ENCODE results near the gene TOPORS. TPM values are rescaled to one million over a fixed set of nuclear protein-coding genes. Genes with fewer than 3 reads are reported as not detected.
"Not testable (repeated sequence)": the region's sequence is repeated elsewhere in the genome, so short reads cannot be mapped to it uniquely, and the experiment has no call there.

The TOPORS gene
- 29.6 TPM for total RNA-seq

DNA sequence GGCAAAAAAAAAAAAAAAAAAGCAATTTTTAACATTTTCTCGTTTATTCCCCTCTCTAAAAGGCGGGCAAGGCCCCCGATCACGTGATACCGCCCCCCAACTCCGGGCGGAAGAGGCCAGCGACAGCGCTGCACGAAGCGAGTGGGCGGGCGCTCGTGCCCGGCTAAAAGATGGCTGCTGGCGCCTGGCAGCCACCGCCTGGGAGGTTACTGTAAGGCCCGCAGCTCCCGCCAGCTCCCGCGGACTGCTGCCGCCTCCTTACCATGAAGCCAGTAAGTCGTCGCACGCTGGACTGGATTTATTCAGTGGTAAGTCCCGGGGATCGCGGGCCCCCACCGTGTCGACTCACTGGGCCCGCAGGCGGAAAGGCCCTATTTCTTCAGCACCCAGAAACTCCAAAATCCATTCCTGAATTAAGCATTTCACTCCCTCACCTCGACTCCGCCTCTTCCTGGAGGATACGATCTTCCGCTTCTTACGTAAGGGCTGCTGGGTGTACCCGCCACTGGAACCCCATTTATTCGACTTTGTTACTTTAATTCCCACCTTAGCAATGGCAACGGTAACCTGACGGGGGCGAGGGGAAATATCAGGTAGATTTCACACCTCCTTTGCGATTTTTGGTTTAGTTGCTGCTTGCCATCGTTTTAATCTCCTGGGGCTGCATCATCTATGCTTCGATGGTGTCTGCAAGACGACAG, at the start of gene TOPORS, which contains the start of gene SMIM27:
TSS of gene TOPORS (minus strand) at position 415 of the 701 bp plus-strand sequence. CDS start at position 265, 150 bp downstream.
TSS of gene SMIM27 (plus strand) at position 156 of the 701 bp plus-strand sequence. CDS start at position 264, 108 bp downstream.
- peak; percentile 79 to 93 (median 91) for DNase-seq (ENCODE audit: low read depth in 2 of 3, low spot score in 2 of 3)

- not testable (repeated sequence) for DNase-seq (ENCODE audit: low read depth in 2 of 3, low spot score in 2 of 3)
Observed at GRCh38 chr9:32599021-32599420, 46.6 kb upstream of the TOPORS start.

DNA sequence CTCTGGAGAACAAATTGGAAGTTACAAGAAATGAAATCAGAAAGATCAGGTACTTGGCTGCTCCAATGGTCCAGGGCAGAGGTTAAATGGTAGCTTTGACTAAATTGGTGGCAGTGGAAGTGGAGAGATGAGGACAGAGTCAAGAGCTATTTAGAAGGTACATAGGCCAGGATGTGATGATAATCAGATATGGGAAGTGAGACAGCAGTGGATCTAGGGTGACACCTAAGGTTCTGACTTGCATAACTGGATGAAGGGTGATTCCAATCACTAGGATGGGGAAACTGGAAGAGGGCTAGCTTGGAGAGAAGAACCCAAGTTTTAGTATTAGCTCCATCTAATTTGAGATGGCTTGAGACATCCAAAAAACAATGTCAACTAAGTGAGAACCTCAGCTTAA, 44.5 kb upstream of the TOPORS start:
- DNase-seq (ENCODE audit: low read depth in 2 of 3, low spot score in 2 of 3): no peak

GRCh38 chr9:32596096-32596865, 43.9 kb upstream of the TOPORS start:
- DNase-seq (ENCODE audit: low read depth in 2 of 3, low spot score in 2 of 3): no peak

DNA sequence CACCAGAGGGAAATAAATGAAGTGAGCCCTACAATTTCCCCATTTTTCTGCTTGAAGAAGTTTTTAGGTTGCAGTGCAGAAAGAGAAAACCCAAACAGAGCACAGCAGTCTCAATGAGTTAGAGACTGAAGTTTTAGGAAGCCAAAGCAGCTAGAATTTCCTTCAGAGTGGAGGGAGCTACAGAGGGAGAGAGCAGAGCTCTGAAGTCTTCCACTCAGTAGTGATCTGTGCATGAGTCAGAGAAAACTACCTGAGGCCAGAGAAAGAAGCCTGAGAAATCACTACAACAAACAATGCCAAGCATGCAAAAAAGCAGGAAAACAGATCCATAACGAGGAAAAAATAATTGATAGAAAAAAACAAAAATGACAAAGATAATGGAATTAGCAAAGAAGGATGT, 38.5 kb upstream of the TOPORS start:
- DNase-seq (ENCODE audit: low read depth in 2 of 3, low spot score in 2 of 3): no peak

DNA sequence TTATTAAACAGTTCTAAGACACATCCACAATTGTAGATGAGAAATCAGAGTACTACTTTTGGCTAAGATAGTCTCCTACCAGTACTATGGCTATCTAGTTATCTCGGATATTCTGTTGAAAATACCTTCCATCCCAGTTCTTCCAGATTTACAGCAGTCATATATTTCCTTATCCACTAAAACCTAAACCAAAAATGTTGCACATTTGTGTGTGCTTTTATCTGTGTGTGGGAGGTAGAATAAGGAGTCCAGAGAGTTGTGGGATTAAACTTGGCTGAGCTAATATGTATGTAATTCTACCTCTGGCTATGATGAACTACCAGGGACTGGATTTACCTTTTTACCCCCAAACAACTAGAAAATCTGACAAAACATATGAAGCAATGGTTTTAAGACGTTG, 38.1 kb upstream of the TOPORS start:
- no peak for DNase-seq (ENCODE audit: low read depth in 2 of 3, low spot score in 2 of 3)

DNA sequence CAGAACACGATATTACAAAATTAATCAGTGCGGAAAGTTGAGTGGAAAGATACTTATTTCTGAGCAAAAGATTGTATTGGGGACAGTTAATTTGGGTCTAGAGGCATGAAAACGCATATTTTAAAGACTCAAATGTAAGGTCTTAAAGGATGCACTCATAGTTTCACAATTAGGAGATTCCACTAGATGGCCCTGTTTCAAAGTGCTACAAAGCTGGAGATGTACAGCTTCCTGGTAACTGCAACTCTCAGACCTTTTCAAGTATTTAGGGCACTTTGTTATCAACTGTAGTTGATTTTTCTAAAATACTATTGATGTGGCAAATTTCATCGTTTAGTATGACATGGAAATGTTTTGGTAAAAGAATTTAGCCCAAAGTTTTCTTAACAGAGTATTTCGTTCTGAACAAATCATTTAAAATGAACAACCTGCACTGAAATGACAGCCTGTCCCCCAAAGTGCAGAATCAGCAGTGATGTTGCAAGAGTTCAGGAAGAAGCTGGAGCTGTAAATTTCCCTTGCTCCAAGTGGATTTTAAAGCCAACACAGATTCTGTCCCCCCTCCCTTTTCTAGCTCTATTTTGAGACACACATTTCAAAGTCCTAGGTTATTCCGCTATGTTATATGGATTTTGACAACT, 36.8 kb upstream of the TOPORS start:
- peak in 2 of 3 donors; percentile 16 to 60 for DNase-seq (ENCODE audit: low read depth in 2 of 3, low spot score in 2 of 3)

GRCh38 chr9:32587901-32588300, 35.5 kb upstream of the TOPORS start:
- no peak for DNase-seq (ENCODE audit: low read depth in 2 of 3, low spot score in 2 of 3)

- DNase-seq (ENCODE audit: low read depth in 2 of 3, low spot score in 2 of 3): no peak
Observed at GRCh38 chr9:32584784-32585183, 32.4 kb upstream of the TOPORS start.

GRCh38 chr9:32581512-32582143, 29.2 kb upstream of the TOPORS start:
- peak in 2 of 3 donors; percentile 55 to 79 for DNase-seq (ENCODE audit: low read depth in 2 of 3, low spot score in 2 of 3)

GRCh38 chr9:32580631-32581300, 28.4 kb upstream of the TOPORS start:
- no peak for DNase-seq (ENCODE audit: low read depth in 2 of 3, low spot score in 2 of 3)

DNA sequence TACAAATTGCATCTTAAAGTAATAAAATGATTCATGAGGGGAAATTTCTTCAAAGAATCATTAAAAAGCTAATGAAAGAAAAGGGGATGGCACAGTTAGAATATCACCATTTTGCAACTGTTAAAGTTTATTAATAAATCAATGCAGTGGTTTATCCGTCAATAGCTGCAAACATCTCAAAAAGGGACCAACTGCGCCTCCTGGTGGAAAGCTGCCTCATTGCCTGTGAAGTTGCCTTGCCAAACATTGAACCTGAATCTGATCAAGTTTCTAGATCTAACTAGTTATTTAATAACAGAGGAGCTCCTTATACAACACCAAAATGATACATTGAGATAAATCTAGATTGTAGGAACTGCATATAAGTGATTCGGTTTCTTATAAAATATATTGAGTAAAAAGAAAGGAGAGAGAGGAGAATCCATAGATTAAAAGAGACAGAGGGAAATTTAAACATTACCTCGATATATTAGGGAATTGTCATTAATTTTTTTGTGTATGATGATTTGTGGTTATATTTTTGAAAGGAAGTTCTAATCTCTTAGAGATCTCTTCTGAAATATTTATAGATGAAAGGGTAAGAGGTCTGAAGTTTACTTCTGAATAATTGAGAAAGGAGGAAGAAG, 27.4 kb upstream of the TOPORS start:
- peak; percentile 51 to 78 (median 54) for DNase-seq (ENCODE audit: low read depth in 2 of 3, low spot score in 2 of 3)

GRCh38 chr9:32578976-32579375, 26.6 kb upstream of the TOPORS start:
- no peak for DNase-seq (ENCODE audit: low read depth in 2 of 3, low spot score in 2 of 3)

DNA sequence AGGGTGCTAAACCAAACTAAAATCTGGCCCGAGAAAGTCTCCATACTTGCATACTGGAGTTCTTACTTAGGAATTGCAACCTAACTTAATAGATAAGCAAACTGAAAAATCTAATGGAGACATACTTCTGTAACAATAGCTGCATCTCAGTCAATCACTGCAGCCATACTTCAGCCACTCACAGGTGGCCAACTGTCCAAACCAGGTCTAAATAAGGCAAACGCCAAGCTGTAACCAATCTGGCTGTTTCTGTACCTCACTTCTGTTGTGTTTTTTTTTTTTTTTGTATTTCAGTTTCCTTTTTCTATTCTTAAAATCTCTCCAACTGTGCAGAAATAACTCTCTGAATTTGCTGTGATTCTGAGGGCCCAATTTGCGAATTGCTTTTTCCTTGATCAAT, 24.9 kb upstream of the TOPORS start:
- no peak for DNase-seq (ENCODE audit: low read depth in 2 of 3, low spot score in 2 of 3)

DNA sequence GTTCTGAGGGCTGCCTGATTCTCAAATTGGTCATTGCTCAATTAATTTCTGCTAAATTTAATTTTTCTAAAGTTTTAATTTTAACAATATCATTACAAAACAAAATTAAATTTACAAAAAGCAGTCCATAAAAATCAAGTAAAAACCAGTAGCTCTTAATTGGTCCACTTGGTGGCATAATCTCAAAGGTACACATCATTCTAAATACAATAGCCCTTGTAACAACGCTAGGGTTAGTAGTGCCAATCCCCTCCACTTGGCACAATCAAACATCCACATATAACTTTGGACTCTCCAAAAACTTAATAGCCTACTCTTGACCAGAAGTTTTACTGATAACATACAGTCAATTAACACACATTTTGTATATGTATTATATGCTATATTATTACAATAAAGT, 22.5 kb upstream of the TOPORS start:
- DNase-seq (ENCODE audit: low read depth in 2 of 3, low spot score in 2 of 3): no peak

DNA sequence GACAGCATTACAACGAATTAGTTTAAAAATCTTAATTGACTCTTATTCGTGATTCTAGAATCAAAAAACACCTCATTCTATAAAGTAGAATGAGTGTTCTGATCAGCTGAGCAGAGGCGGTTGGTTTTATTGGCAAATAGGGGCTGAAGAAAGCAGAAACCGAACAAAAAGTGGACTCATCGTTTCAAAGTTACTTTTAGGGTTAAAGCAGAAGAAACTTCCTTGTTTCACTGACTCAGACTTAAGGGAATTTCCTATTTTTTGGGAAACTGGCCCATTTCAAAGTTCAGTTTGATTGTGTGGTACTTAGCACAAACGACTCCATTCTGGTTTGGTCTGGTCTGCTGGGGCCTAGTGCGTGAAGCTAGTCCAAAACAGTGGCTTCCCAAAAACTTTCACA, 21.4 kb upstream of the TOPORS start:
- DNase-seq (ENCODE audit: low read depth in 2 of 3, low spot score in 2 of 3): no peak

- DNase-seq (ENCODE audit: low read depth in 2 of 3, low spot score in 2 of 3): peak; percentile 96 to 97 (median 96)
Observed at GRCh38 chr9:32572900-32573523, 20.6 kb upstream of the TOPORS start, which contains the start of gene NDUFB6. Gene NDUFB6, minus strand, starts transcription at chr9:32573159. Its CDS starts 99 bp downstream, at chr9:32573060.

GRCh38 chr9:32571969-32572899, 19.8 kb upstream of the TOPORS start:
- peak; percentile 52 to 92 (median 85) for DNase-seq (ENCODE audit: low read depth in 2 of 3, low spot score in 2 of 3)

All from hematopoietic multipotent progenitor cell (in vitro differentiated cells).